Mucosa of descending colon (tissue), 3 donors: Measurements from ENCODE around the gene KLHL6. TPM values are rescaled to one million over a fixed set of nuclear protein-coding genes. Genes with fewer than 3 reads are reported as not detected.

Source experiments
- ATAC-seq: fragments of 200-7000 bp; cut with Tn5 transposase; one replicate; pipeline ENCODE4 v1.9.1; 2020; ENCODE audit warnings: mild to moderate bottlenecking, moderate library complexity
- DNase-seq, 3 donors: peaks; one replicate each; pipeline ENCODE4 v3.0.0-alpha.2; 2020
- H3K36me3 ChIP-seq: fragments of 200-600 bp; one replicate; pipeline ENCODE4 v1.8.0; 2021; ENCODE audit warnings: low read depth, mild to moderate bottlenecking
- H3K4me1 ChIP-seq: fragments of 200-600 bp; one replicate; pipeline ENCODE4 v1.8.0; 2021; ENCODE audit warnings: low read depth, mild to moderate bottlenecking
- H3K4me3 ChIP-seq: fragments of 200-600 bp; one replicate; pipeline ENCODE4 v1.8.0; 2021; ENCODE audit warnings: mild to moderate bottlenecking
- H3K9me3 ChIP-seq: fragments of 200-600 bp; one replicate; pipeline ENCODE4 v1.8.0; 2021; ENCODE audit warnings: mild to moderate bottlenecking
- CTCF ChIP-seq: fragments of 200-600 bp; IDR thresholded peaks from one replicate; pipeline ENCODE4 v1.8.0; 2022; ENCODE audit warnings: antibody characterized with exemption, mild to moderate bottlenecking
- intact Hi-C, 2 donors: fragments of 100-400 bp; cut with DNase I in 1 of 2; cut with micrococcal nuclease in 1 of 2; formaldehyde crosslinking; loops; one replicate each; pipeline versions ENCODE4 v1.11.0 to v1.11.1; 2022; cut with DNase I, micrococcal nuclease
- total RNA-seq, 3 donors: library from RNA; stranded (reverse); fragmentation: NEBNext Ultra II Directional in 2 of 3; extraction: Animal tissue kit (Norgen Biotek cat#: 25700) in 2 of 3; gene quantifications; one replicate each; pipeline versions ENCODE4 v1.2.1 to v1.2.4, GENCODE V29; 2021 to 2023
- donor health status: DM: no; HTN: no; CAD: no; lungs with moderate emphysema.
- donor health status: DM: no; HTN: no; CAD: no.
- donor health status: DM: no; HTN: yes; CAD: no.

The KLHL6 gene
- total RNA-seq, 3 donors from 2014 or later, result 1.9 to 3.0 (median 1.9) TPM

GRCh38 chr3:183460081-183461055 is 95.1 kb downstream of the KLHL6 start:
- Histone ChIP-seq H3K4me1 (no peaks in the 10 kb centered on the region), H3K36me3 (no peaks in the 10 kb centered on the region), H3K9me3 (no peaks in the 10 kb centered on the region), H3K4me3 (no peak overlapping the region)
- ATAC-seq (no peak), DNase-seq (no peak)
- no peak for TF ChIP-seq CTCF
- intact Hi-C loops, result no loop called here

- H3K4me1 ChIP-seq, result no peaks in the 10 kb centered on the region
- H3K9me3 ChIP-seq, result no peaks in the 10 kb centered on the region
- no peak for ATAC-seq
- H3K4me3 ChIP-seq, result no peak overlapping the region
- DNase-seq, result no peak
- no peaks in the 10 kb centered on the region for H3K36me3 ChIP-seq
- intact Hi-C loops, result no loop called here
- TF ChIP-seq CTCF, result no peak
Observed at GRCh38 chr3:183455089-183455488, 100.4 kb downstream of the KLHL6 start.

- Histone ChIP-seq H3K9me3 (no peaks in the 10 kb centered on the region), H3K36me3 (no peaks in the 10 kb centered on the region), H3K4me1 (no peaks in the 10 kb centered on the region), H3K4me3 (no peak overlapping the region)
- DNase-seq (no peak), ATAC-seq (no peak)
- intact Hi-C loops, result no loop called here
- TF ChIP-seq CTCF, result no peak
Observed at GRCh38 chr3:183454064-183454463, 101.4 kb downstream of the KLHL6 start.

- intact Hi-C loops, result no loop called here
- ATAC-seq (no peak), DNase-seq (no peak)
- TF ChIP-seq CTCF, result no peak
- Histone ChIP-seq H3K4me1 (peaks cover 10% of the 10 kb centered on the region), H3K9me3 (no peaks in the 10 kb centered on the region), H3K36me3 (no peaks in the 10 kb centered on the region), H3K4me3 (no peak overlapping the region)
Observed at GRCh38 chr3:183449791-183450190, 105.7 kb downstream of the KLHL6 start.

GRCh38 chr3:183449391-183449790 is 106.1 kb downstream of the KLHL6 start:
- Histone ChIP-seq H3K36me3 (no peaks in the 10 kb centered on the region), H3K4me3 (no peak overlapping the region), H3K4me1 (peaks cover 10% of the 10 kb centered on the region), H3K9me3 (no peaks in the 10 kb centered on the region)
- intact Hi-C loops, result no loop called here
- no peak for TF ChIP-seq CTCF
- ATAC-seq, result no peak
- no peak for DNase-seq
